GM12878 (cell line): ENCODE measurements around the gene MBOAT7. TPM values are rescaled to one million over a fixed set of nuclear protein-coding genes. Genes with fewer than 3 reads are reported as not detected.
A peak's percentile ranks its signal among the peaks of the same experiment; 100 is the strongest.

ENCODE experiments used
- ATAC-seq: fragments of 200-7000 bp; cut with Tn5 transposase; 3 replicates; pipeline ENCODE4 v1.9.1; 2020; ENCODE audit warnings: mild to moderate bottlenecking, moderate library complexity
- BruUV-seq: library from RNA; stranded (reverse); fragments of 400-500 nt; replicated peaks from 2 replicates; lab custom pipeline; 2021; lab: Mats Ljungman, UMichigan
- CTCF ChIA-PET: fragments of 300-600 bp; sonication (Branson Sonifier 250); formaldehyde crosslinking; extraction: SDS; loops from one replicate; lab custom pipeline; 2021; ENCODE audit warnings: inconsistent platforms; lab: Yijun Ruan, JAX
- POLR2A ChIA-PET: fragments of 350-600 bp; formaldehyde crosslinking; extraction: SDS; loops from one replicate; lab custom pipeline; 2021; ENCODE audit warnings: inconsistent platforms; lab: Charles Lee
- RAD21 ChIA-PET: fragments of 300-600 bp; sonication (Branson Sonifier 250); formaldehyde crosslinking; loops from one replicate; lab custom pipeline; 2023; ENCODE audit warnings: antibody characterized with exemption; ENCODE audit not compliant: unreplicated experiment; lab: Charles Lee
- SMC1A ChIA-PET: fragments of 300-600 bp; sonication (Branson Sonifier 250); formaldehyde crosslinking; loops from one replicate; lab custom pipeline; 2023; ENCODE audit not compliant: unreplicated experiment, uncharacterized antibody; lab: Charles Lee
- DNase-seq: peaks from one replicate; pipeline ENCODE4 v3.0.0-alpha.2; 2011; ENCODE audit warnings: low read depth, low spot score
- FAIRE-seq: peaks from 3 replicates; lab custom pipeline; 2011; peaks lifted over from hg19 to GRCh38; lab: Jason Lieb, UNC
- H2AFZ ChIP-seq: 2 replicates; pipeline ENCODE4 v1.6.0; 2011; ENCODE audit warnings: low read depth, low read length, control low read depth; ENCODE audit not compliant: control insufficient read depth
- H3K27ac ChIP-seq: 2 replicates; pipeline ENCODE4 v1.5.1; 2011; ENCODE audit warnings: control low read depth; ENCODE audit not compliant: control insufficient read depth, insufficient read depth
- H3K27me3 ChIP-seq, 2 experiments: replicated peaks in 1 of 2; 2 replicates each; pipeline versions ENCODE4 v1.6.0 to v1.6.1; 2011; ENCODE audit warnings: low read length in 1 of 2; ENCODE audit not compliant: control insufficient read depth in 2 of 2, insufficient read depth in 2 of 2
- H3K36me3 ChIP-seq, 2 experiments: 2 replicates each; pipeline ENCODE4 v1.5.1; 2011; ENCODE audit warnings: low read length in 1 of 2; ENCODE audit not compliant: control insufficient read depth in 2 of 2, insufficient read depth in 2 of 2
- H3K4me1 ChIP-seq: 2 replicates; pipeline ENCODE4 v1.6.1; 2011; ENCODE audit warnings: mild to moderate bottlenecking, low read length, moderate library complexity, mixed read lengths; ENCODE audit not compliant: control insufficient read depth, insufficient read depth
- H3K4me2 ChIP-seq: 2 replicates; pipeline ENCODE4 v1.6.0; 2011; ENCODE audit warnings: control low read depth; ENCODE audit not compliant: control insufficient read depth, insufficient read depth
- H3K4me3 ChIP-seq: fragments of 200-600 bp; sonication (generic); 2 replicates; pipeline ENCODE4 v1.5.1; 2016
- H3K79me2 ChIP-seq: 2 replicates; pipeline ENCODE4 v1.6.0; 2011; ENCODE audit warnings: low read length; ENCODE audit not compliant: control insufficient read depth, insufficient read depth
- H3K9ac ChIP-seq: 2 replicates; pipeline ENCODE4 v1.8.0; 2011; ENCODE audit warnings: low read length, control low read depth, mixed read lengths; ENCODE audit not compliant: control insufficient read depth, insufficient read depth
- H3K9me3 ChIP-seq: replicated peaks from 3 replicates; pipeline ENCODE4 v1.5.1; 2011; ENCODE audit warnings: mild to moderate bottlenecking, low read length; ENCODE audit not compliant: control insufficient read depth, insufficient read depth
- H4K20me1 ChIP-seq: 2 replicates; pipeline ENCODE4 v1.6.0; 2011; ENCODE audit not compliant: control insufficient read depth, insufficient read depth
- CBX5 ChIP-seq: sonication (generic); IDR thresholded peaks from 2 replicates; pipeline ENCODE4 v1.6.1; 2016; ENCODE audit warnings: low read depth, moderate library complexity, mild to moderate bottlenecking, inconsistent platforms
- IKZF2 ChIP-seq, 2 experiments: fragments of 450-650 bp; IDR thresholded peaks; 2 replicates each; pipeline ENCODE4 v1.6.1; 2017; ENCODE audit warnings: mild to moderate bottlenecking in 2 of 2, moderate library complexity in 2 of 2
- NR2C1 ChIP-seq: fragments of 450-650 bp; IDR thresholded peaks from 2 replicates; pipeline ENCODE4 v1.6.1; 2017; ENCODE audit warnings: antibody characterized with exemption, mild to moderate bottlenecking, moderate library complexity
- NRF1 ChIP-seq: conservative IDR thresholded peaks from 2 replicates; pipeline ENCODE4 v1.6.1; 2011; ENCODE audit warnings: mild to moderate bottlenecking, low read depth, low read length, improper control_type of control experiment
- PAX8 ChIP-seq: fragments of 450-650 bp; IDR thresholded peaks from 2 replicates; pipeline ENCODE4 v1.6.1; 2017; ENCODE audit warnings: mild to moderate bottlenecking, moderate library complexity
- PML ChIP-seq: IDR thresholded peaks from 2 replicates; pipeline ENCODE4 v1.6.1; 2012; ENCODE audit warnings: low read length, inconsistent platforms
- RFX5 ChIP-seq: IDR thresholded peaks from 2 replicates; pipeline ENCODE4 v1.6.1; 2011; ENCODE audit warnings: low read depth, low read length, improper control_type of control experiment
- SMC3 ChIP-seq: IDR thresholded peaks from 2 replicates; pipeline ENCODE4 v1.6.1; 2011; ENCODE audit warnings: low read length, improper control_type of control experiment, borderline replicate concordance
- ZZZ3 ChIP-seq: IDR thresholded peaks from 2 replicates; pipeline ENCODE4 v1.6.1; 2011; ENCODE audit warnings: low read depth; ENCODE audit not compliant: control insufficient read depth, insufficient read length
- WGBS: methylation state at CpG from one replicate; pipeline ENCODE4 v1.1.6; 2016; ENCODE audit warnings: low lambda C conversion rate; ENCODE audit not compliant: insufficient replicate concordance, insufficient coverage; ENCODE audit errors: missing lambda C conversion rate; 5-methylcytosine and 5-hydroxymethylcytosine counted together
- in situ Hi-C: fragments of 300-500 bp; cut with MboI; formaldehyde crosslinking; loops from 9 replicates; pipeline ENCODE4 v1.14.3; 2018; ENCODE audit warnings: mixed read lengths
- intact Hi-C: fragments of 100-400 bp; cut with micrococcal nuclease; formaldehyde crosslinking; loops from one replicate; pipeline ENCODE4 v1.14.2; 2022; ENCODE audit not compliant: unreplicated experiment
- polyA plus RNA-seq, 11 experiments: library from polyadenylated mRNA; depleted of rRNA in 4 of 11; unstranded in 6 of 11; stranded (reverse) in 5 of 11; fragments of >200 nt; fragmentation: Nextera tagmentation in 4 of 11; fragmentation: Illumina TruSeq in 1 of 11; extraction: Ambion mirVana in 4 of 11; extraction: Trizol in 1 of 11; gene quantifications; 1 replicate in 1 of 11; 2 replicates in 10 of 11; pipeline versions ENCODE4 v1.2.1 to v1.2.3, GENCODE V29; 2011 to 2016; ENCODE audit warnings: inconsistent platforms in 2 of 11, missing spikeins in 2 of 11, low read depth in 1 of 11
- total RNA-seq, 4 experiments: library from RNA; depleted of rRNA in 3 of 4; stranded (reverse); fragments of >200 nt in 3 of 4; fragmentation: Illumina TruSeq in 1 of 4; extraction: Trizol in 1 of 4; gene quantifications; 2 replicates each; pipeline versions ENCODE4 v1.2.1 to v1.2.3, GENCODE V29; 2013 to 2021

MBOAT7 gene
- total and polyA plus RNA-seq, 10 of the 15 experiments (the other 5 are each of a cell fraction or from before 2014, with no cell fraction given), result 0.69 to 44.5 (median 21.7) TPM

- no TSS peak for BruUV-seq
- no peak for ATAC-seq
- Histone ChIP-seq H3K36me3 (no peaks in the 10 kb centered on the region), H4K20me1 (no peaks in the 10 kb centered on the region), H3K79me2 (peaks cover 14% of the 10 kb centered on the region), H2AFZ (no peak overlapping the region), H3K27me3 (no peaks in the 10 kb centered on the region), H3K27ac (no peak overlapping the region), H3K9me3 (no peaks in the 10 kb centered on the region), H3K9ac (no peak overlapping the region), H3K4me3 (no peak overlapping the region), H3K4me2 (no peak overlapping the region), H3K4me1 (peaks cover 10% of the 10 kb centered on the region)
- ChIA-PET CTCF (interaction anchor here (1.8 to 3.9 kb wide), 3 partner anchors 27 to 204 kb away, joined by 4 to 21 read pairs (median 17); partner anchors contain the start of gene LENG1), RAD21 (no interaction called here), SMC1A (no interaction called here), POLR2A (no interaction called here)
- WGBS, result 88% methylated on average over 11 of the region's 11 CpGs
- no peak for DNase-seq
- intact Hi-C loops, result no loop called here
- in situ Hi-C loops, result no loop called here
- TF ChIP-seq PML, result no peak
- no peak for TF ChIP-seq IKZF2 (IDR thresholded peaks at IDR 0.05)
- FAIRE-seq, result no peak
These were observed 2.4 kb downstream of the MBOAT7 start for GRCh38 chr19:54186934-54187381.

- Histone ChIP-seq H2AFZ (no peak overlapping the region), H3K4me1 (peaks cover 7% of the 10 kb centered on the region), H3K4me2 (no peak overlapping the region), H3K9ac (no peak overlapping the region), H3K36me3 (no peaks in the 10 kb centered on the region), H4K20me1 (no peaks in the 10 kb centered on the region), H3K4me3 (no peak overlapping the region), H3K9me3 (no peaks in the 10 kb centered on the region), H3K79me2 (peaks cover 8% of the 10 kb centered on the region), H3K27me3 (no peaks in the 10 kb centered on the region), H3K27ac (no peak overlapping the region)
- in situ Hi-C loops (no loop called here), intact Hi-C loops (no loop called here)
- RAD21 ChIA-PET, result no interaction called here
- FAIRE-seq, result no peak
- BruUV-seq, result TSS peak; percentile 37
- no peak for DNase-seq
- ATAC-seq, result no peak
- TF ChIP-seq RFX5 (no peak), PAX8 (no peak), NRF1 (no peak), CBX5 (no peak), SMC3 (no peak), ZZZ3 (no peak), NR2C1 (no peak)
- CTCF ChIA-PET, result interaction anchor here (3.9 kb wide), 1 partner anchor 46 kb away, joined by 17 read pairs; no protein-coding TSS in a partner anchor
- WGBS, result 89% methylated on average over 8 of the region's 8 CpGs
- POLR2A ChIA-PET, result no interaction called here
- SMC1A ChIA-PET, result no interaction called here
These were observed 3.0 kb downstream of the MBOAT7 start for GRCh38 chr19:54186351-54186750.
